NCI-H2029 (cell line): Measurements from ENCODE around the gene RNASE9.
"Not testable (repeated sequence)": the region's sequence is repeated elsewhere in the genome, so short reads cannot be mapped to it uniquely, and the experiment has no call there.

Experiments used
- DNase-seq: peaks from one replicate; lab custom pipeline; 2025; lab: John Stamatoyannopoulos, UW

The RNASE9 gene

GRCh38 chr14:20516921-20517320 lies 43.9 kb downstream of the RNASE9 start:
- no peak for DNase-seq

- no peak for DNase-seq
Measured at GRCh38 chr14:20515846-20516245, 45.0 kb downstream of the RNASE9 start.

GRCh38 chr14:20512177-20512905 lies 48.5 kb downstream of the RNASE9 start:
- DNase-seq: no peak

DNA sequence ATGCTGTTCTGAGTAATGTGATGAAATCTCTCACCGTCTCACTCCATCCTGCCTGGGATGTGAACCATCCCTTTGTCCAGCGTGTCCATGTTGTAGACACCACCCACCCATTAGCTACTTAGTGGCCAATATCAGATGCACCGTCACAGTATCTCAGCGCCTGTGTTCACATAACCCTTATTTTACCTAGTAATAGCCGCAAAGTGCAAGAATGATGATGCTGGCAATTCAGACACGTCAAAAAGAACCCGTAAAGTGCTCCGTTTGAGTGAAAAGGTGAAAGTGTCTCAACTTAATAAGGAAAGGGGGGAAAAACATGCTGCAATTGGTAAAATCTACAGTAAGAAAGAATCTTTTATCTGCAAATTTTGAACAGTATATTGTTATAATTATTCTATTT lies 52.5 kb downstream of the RNASE9 start:
- DNase-seq: no peak

- DNase-seq: not testable (repeated sequence)
Measured at GRCh38 chr14:20507537-20507936, 53.3 kb downstream of the RNASE9 start.

DNA sequence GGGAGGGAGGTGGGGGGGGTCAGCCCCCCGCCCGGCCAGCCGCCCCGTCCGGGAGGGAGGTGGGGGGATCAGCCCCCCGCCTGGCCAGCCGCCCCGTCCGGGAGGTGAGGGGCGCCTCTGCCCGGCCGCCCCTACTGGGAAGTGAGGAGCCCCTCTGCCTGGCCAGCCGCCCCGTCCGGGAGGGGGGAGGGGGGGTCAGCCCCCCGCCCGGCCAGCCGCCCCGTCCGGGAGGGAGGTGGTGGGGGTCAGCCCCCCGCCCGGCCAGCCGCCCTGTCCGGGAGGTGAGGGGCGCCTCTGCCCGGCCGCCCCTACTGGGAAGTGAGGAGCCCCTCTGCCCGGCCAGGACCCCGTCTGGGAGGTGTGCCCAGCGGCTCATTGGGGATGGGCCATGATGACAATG lies 54.1 kb downstream of the RNASE9 start:
- DNase-seq: not testable (repeated sequence)

DNA sequence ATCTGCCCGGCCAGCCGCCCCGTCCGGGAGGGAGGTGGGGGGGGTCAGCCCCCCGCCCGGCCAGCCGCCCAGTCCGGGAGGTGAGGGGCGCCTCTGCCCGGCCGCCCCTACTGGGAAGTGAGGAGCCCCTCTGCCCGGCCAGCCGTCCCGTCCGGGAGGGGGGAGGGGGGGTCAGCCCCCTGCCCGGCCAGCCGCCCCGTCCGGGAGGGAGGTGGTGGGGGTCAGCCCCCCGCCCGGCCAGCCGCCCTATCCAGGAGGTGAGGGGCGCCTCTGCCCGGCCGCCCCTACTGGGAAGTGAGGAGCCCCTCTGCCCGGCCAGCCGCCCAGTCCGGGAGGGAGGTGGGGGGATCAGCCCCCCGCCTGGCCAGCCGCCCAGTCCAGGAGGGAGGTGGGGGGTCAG lies 54.6 kb downstream of the RNASE9 start:
- not testable (repeated sequence) for DNase-seq
